Activated naive CD8-positive, alpha-beta T cell treated with anti-CD3 and anti-CD28 coated beads, Interleukin-2, amount 50 U/mL, for 24 hours (primary cell): ENCODE results near the gene SEMA5A.

Source experiments
- ATAC-seq: fragments of 150-1000 bp; cut with Tn5 transposase; one replicate; pipeline ENCODE4 v1.10.0; 2021
- DNase-seq: peaks from one replicate; pipeline ENCODE4 v3.0.0; 2021
- H3K27ac Mint-ChIP-seq: one replicate; pipeline ENCODE4 v1.8.0; 2021; ENCODE audit warnings: mild to moderate bottlenecking, mixed read lengths
- H3K27me3 Mint-ChIP-seq: one replicate; pipeline ENCODE4 v1.8.0; 2021; ENCODE audit warnings: mixed read lengths
- H3K36me3 Mint-ChIP-seq: one replicate; pipeline ENCODE4 v1.8.0; 2021; ENCODE audit warnings: low read depth, mixed read lengths
- H3K4me1 Mint-ChIP-seq: one replicate; pipeline ENCODE4 v1.8.0; 2021; ENCODE audit warnings: mixed read lengths
- H3K4me3 Mint-ChIP-seq: one replicate; pipeline ENCODE4 v1.8.0; 2021; ENCODE audit warnings: mild to moderate bottlenecking, moderate library complexity, mixed read lengths
- H3K9me3 Mint-ChIP-seq: one replicate; pipeline ENCODE4 v1.8.0; 2021; ENCODE audit warnings: mixed read lengths

The SEMA5A gene

GRCh38 chr5:9089893-9090292 is 456.0 kb downstream of the SEMA5A start:
- peaks cover 9% of the 10 kb centered on the region for H3K9me3 Mint-ChIP-seq
- DNase-seq = no peak
- ATAC-seq = no peak
- H3K4me3 Mint-ChIP-seq = no peak overlapping the region
- no peaks in the 10 kb centered on the region for H3K27me3 Mint-ChIP-seq
- no peaks in the 10 kb centered on the region for H3K4me1 Mint-ChIP-seq
- no peaks in the 10 kb centered on the region for H3K36me3 Mint-ChIP-seq
- no peak overlapping the region for H3K27ac Mint-ChIP-seq

GRCh38 chr5:9082996-9083395 is 462.9 kb downstream of the SEMA5A start:
- Mint-ChIP-seq H3K4me1 (no peaks in the 10 kb centered on the region), H3K27me3 (no peaks in the 10 kb centered on the region), H3K4me3 (no peak overlapping the region), H3K27ac (no peak overlapping the region), H3K9me3 (peaks cover 8% of the 10 kb centered on the region), H3K36me3 (no peaks in the 10 kb centered on the region)
- no peak for DNase-seq
- ATAC-seq = no peak

- no peaks in the 10 kb centered on the region for H3K36me3 Mint-ChIP-seq
- DNase-seq (no peak), ATAC-seq (no peak)
- H3K27me3 Mint-ChIP-seq = no peaks in the 10 kb centered on the region
- H3K4me1 Mint-ChIP-seq = no peaks in the 10 kb centered on the region
- H3K4me3 Mint-ChIP-seq = no peak overlapping the region
- H3K9me3 Mint-ChIP-seq = no peaks in the 10 kb centered on the region
- H3K27ac Mint-ChIP-seq = no peak overlapping the region
These were observed 473.2 kb downstream of the SEMA5A start for GRCh38 chr5:9072701-9073100.

GRCh38 chr5:9071524-9071923 is 474.4 kb downstream of the SEMA5A start:
- ATAC-seq (no peak), DNase-seq (no peak)
- Mint-ChIP-seq H3K4me1 (no peaks in the 10 kb centered on the region), H3K27me3 (no peaks in the 10 kb centered on the region), H3K27ac (no peak overlapping the region), H3K9me3 (no peaks in the 10 kb centered on the region), H3K36me3 (no peaks in the 10 kb centered on the region), H3K4me3 (no peak overlapping the region)

- Mint-ChIP-seq H3K27me3 (no peaks in the 10 kb centered on the region), H3K36me3 (no peaks in the 10 kb centered on the region), H3K27ac (no peak overlapping the region), H3K9me3 (no peaks in the 10 kb centered on the region), H3K4me3 (no peak overlapping the region), H3K4me1 (no peaks in the 10 kb centered on the region)
- DNase-seq (no peak), ATAC-seq (no peak)
These were observed 474.8 kb downstream of the SEMA5A start for GRCh38 chr5:9071074-9071473.

GRCh38 chr5:9069650-9070049 is 476.2 kb downstream of the SEMA5A start:
- ATAC-seq = no peak
- no peak overlapping the region for H3K27ac Mint-ChIP-seq
- H3K9me3 Mint-ChIP-seq = no peaks in the 10 kb centered on the region
- H3K4me3 Mint-ChIP-seq = no peak overlapping the region
- no peaks in the 10 kb centered on the region for H3K36me3 Mint-ChIP-seq
- no peak for DNase-seq
- H3K27me3 Mint-ChIP-seq = no peaks in the 10 kb centered on the region
- no peaks in the 10 kb centered on the region for H3K4me1 Mint-ChIP-seq

GRCh38 chr5:9067154-9067553 is 478.7 kb downstream of the SEMA5A start:
- no peaks in the 10 kb centered on the region for H3K36me3 Mint-ChIP-seq
- peaks cover 7% of the 10 kb centered on the region for H3K9me3 Mint-ChIP-seq
- H3K27me3 Mint-ChIP-seq = no peaks in the 10 kb centered on the region
- no peak overlapping the region for H3K27ac Mint-ChIP-seq
- ATAC-seq (no peak), DNase-seq (no peak)
- H3K4me3 Mint-ChIP-seq = no peak overlapping the region
- no peaks in the 10 kb centered on the region for H3K4me1 Mint-ChIP-seq

- Mint-ChIP-seq H3K4me3 (no peak overlapping the region), H3K36me3 (no peaks in the 10 kb centered on the region), H3K27me3 (no peaks in the 10 kb centered on the region), H3K27ac (no peak overlapping the region), H3K4me1 (no peaks in the 10 kb centered on the region), H3K9me3 (peaks cover 15% of the 10 kb centered on the region)
- no peak for ATAC-seq
- DNase-seq = no peak
These were observed 479.5 kb downstream of the SEMA5A start for GRCh38 chr5:9066349-9066748.

- DNase-seq (no peak), ATAC-seq (no peak)
- H3K4me1 Mint-ChIP-seq = no peaks in the 10 kb centered on the region
- no peaks in the 10 kb centered on the region for H3K36me3 Mint-ChIP-seq
- no peak overlapping the region for H3K27ac Mint-ChIP-seq
- no peak overlapping the region for H3K4me3 Mint-ChIP-seq
- H3K27me3 Mint-ChIP-seq = no peaks in the 10 kb centered on the region
- peaks cover 21% of the 10 kb centered on the region for H3K9me3 Mint-ChIP-seq
These were observed 482.1 kb downstream of the SEMA5A start for GRCh38 chr5:9063615-9064245.

- peaks cover 21% of the 10 kb centered on the region for H3K9me3 Mint-ChIP-seq
- no peak for DNase-seq
These were observed 483.0 kb downstream of the SEMA5A start for GRCh38 chr5:9062873-9063272.

GRCh38 chr5:9059920-9060691 is 485.8 kb downstream of the SEMA5A start:
- no peak overlapping the region for H3K4me3 Mint-ChIP-seq
- H3K4me1 Mint-ChIP-seq = no peaks in the 10 kb centered on the region
- no peak overlapping the region for H3K27ac Mint-ChIP-seq
- H3K9me3 Mint-ChIP-seq = peaks cover 21% of the 10 kb centered on the region
- ATAC-seq (no peak), DNase-seq (no peak)
- no peaks in the 10 kb centered on the region for H3K27me3 Mint-ChIP-seq
- no peaks in the 10 kb centered on the region for H3K36me3 Mint-ChIP-seq

More at GRCh38 chr5:9062873-9063272, 483.0 kb downstream of the SEMA5A start:
- H3K4me3 Mint-ChIP-seq = no peak overlapping the region
- no peaks in the 10 kb centered on the region for H3K27me3 Mint-ChIP-seq
- no peak for ATAC-seq
- H3K27ac Mint-ChIP-seq = no peak overlapping the region
- no peaks in the 10 kb centered on the region for H3K36me3 Mint-ChIP-seq
- H3K4me1 Mint-ChIP-seq = no peaks in the 10 kb centered on the region

GRCh38 chr5:9058666-9059065 is 487.2 kb downstream of the SEMA5A start:
- Mint-ChIP-seq H3K27me3 (no peaks in the 10 kb centered on the region), H3K36me3 (no peaks in the 10 kb centered on the region), H3K9me3 (peaks cover 14% of the 10 kb centered on the region), H3K27ac (no peak overlapping the region), H3K4me3 (no peak overlapping the region), H3K4me1 (no peaks in the 10 kb centered on the region)
- no peak for ATAC-seq
- DNase-seq = no peak

GRCh38 chr5:9058161-9058560 is 487.7 kb downstream of the SEMA5A start:
- no peak overlapping the region for H3K27ac Mint-ChIP-seq
- no peaks in the 10 kb centered on the region for H3K27me3 Mint-ChIP-seq
- H3K4me1 Mint-ChIP-seq = no peaks in the 10 kb centered on the region
- H3K9me3 Mint-ChIP-seq = peaks cover 14% of the 10 kb centered on the region
- DNase-seq (no peak), ATAC-seq (no peak)
- H3K36me3 Mint-ChIP-seq = no peaks in the 10 kb centered on the region
- H3K4me3 Mint-ChIP-seq = no peak overlapping the region

- H3K27ac Mint-ChIP-seq = no peak overlapping the region
- peaks cover 14% of the 10 kb centered on the region for H3K9me3 Mint-ChIP-seq
- H3K4me3 Mint-ChIP-seq = no peak overlapping the region
- DNase-seq (no peak), ATAC-seq (no peak)
- no peaks in the 10 kb centered on the region for H3K36me3 Mint-ChIP-seq
- no peaks in the 10 kb centered on the region for H3K27me3 Mint-ChIP-seq
- no peaks in the 10 kb centered on the region for H3K4me1 Mint-ChIP-seq
These were observed 488.4 kb downstream of the SEMA5A start for GRCh38 chr5:9057406-9058000.

- DNase-seq = no peak
- no peak overlapping the region for H3K4me3 Mint-ChIP-seq
- no peaks in the 10 kb centered on the region for H3K4me1 Mint-ChIP-seq
- ATAC-seq = no peak
- H3K9me3 Mint-ChIP-seq = peaks cover 3% of the 10 kb centered on the region
- no peaks in the 10 kb centered on the region for H3K27me3 Mint-ChIP-seq
- no peaks in the 10 kb centered on the region for H3K36me3 Mint-ChIP-seq
- no peak overlapping the region for H3K27ac Mint-ChIP-seq
These were observed 489.8 kb downstream of the SEMA5A start for GRCh38 chr5:9056046-9056445.
